GM06990 (cell line): Measurements from ENCODE around the gene ETV3.

Experiments used
- DNase-seq: peaks from one replicate; pipeline ENCODE4 v3.0.0-alpha.2; 2011; ENCODE audit not compliant: insufficient read length; ENCODE audit errors: extremely low read depth
- H3K27me3 ChIP-seq: replicated peaks from 2 replicates; pipeline ENCODE4 v1.6.0; 2011; ENCODE audit warnings: low read length; ENCODE audit not compliant: control insufficient read depth, insufficient read depth
- H3K36me3 ChIP-seq: 2 replicates; pipeline ENCODE4 v1.5.1; 2011; ENCODE audit warnings: low read length; ENCODE audit not compliant: control insufficient read depth, insufficient read depth
- H3K4me3 ChIP-seq: replicated peaks from 2 replicates; pipeline ENCODE4 v1.5.1; 2011; ENCODE audit warnings: low read depth, mild to moderate bottlenecking, control low read depth, low read length
- CTCF ChIP-seq: IDR thresholded peaks from 2 replicates; pipeline ENCODE4 v1.5.1; 2011; ENCODE audit warnings: low read length, control low read depth, mild to moderate bottlenecking, inconsistent platforms; ENCODE audit not compliant: insufficient read depth, poor library complexity, severe bottlenecking

ETV3 gene

GRCh38 chr1:157163273-157164127 is 25.3 kb upstream of the ETV3 start:
- no peak for DNase-seq
- Histone ChIP-seq H3K4me3 (peak overlapping the region; percentile 15), H3K27me3 (no peaks in the 10 kb centered on the region; the same call in 1 of the 2 replicates), H3K36me3 (no peaks in the 10 kb centered on the region)
- peak; percentile 96 for TF ChIP-seq CTCF

GRCh38 chr1:157162345-157162744 is 24.1 kb upstream of the ETV3 start:
- H3K4me3 ChIP-seq, result no peak overlapping the region
- no peaks in the 10 kb centered on the region for H3K36me3 ChIP-seq
- no peak for DNase-seq
- no peak for TF ChIP-seq CTCF
- H3K27me3 ChIP-seq, result no peaks in the 10 kb centered on the region; the same call in 1 of the 2 replicates

- no peak for DNase-seq
- TF ChIP-seq CTCF, result no peak
- Histone ChIP-seq H3K27me3 (no peaks in the 10 kb centered on the region), H3K36me3 (no peaks in the 10 kb centered on the region), H3K4me3 (no peak overlapping the region)
These were observed 23.7 kb upstream of the ETV3 start for GRCh38 chr1:157161901-157162300.

GRCh38 chr1:157158967-157159366 is 20.8 kb upstream of the ETV3 start:
- H3K36me3 ChIP-seq, result no peaks in the 10 kb centered on the region
- no peaks in the 10 kb centered on the region for H3K27me3 ChIP-seq
- no peak for DNase-seq
- TF ChIP-seq CTCF, result no peak
- no peak overlapping the region for H3K4me3 ChIP-seq

GRCh38 chr1:157157501-157158190 is 19.5 kb upstream of the ETV3 start:
- no peak for TF ChIP-seq CTCF

More at GRCh38 chr1:157157501-157158190, 19.5 kb upstream of the ETV3 start:
- Histone ChIP-seq H3K36me3 (no peaks in the 10 kb centered on the region), H3K4me3 (no peak overlapping the region), H3K27me3 (no peaks in the 10 kb centered on the region)
- DNase-seq, result no peak
